GM20000 (cell line): Measurements from ENCODE around the gene IFT81.

Source experiments
- DNase-seq: peaks from one replicate; pipeline ENCODE4 v3.0.0; 2012; ENCODE audit warnings: low spot score
- CTCF ChIP-seq: IDR thresholded peaks from 2 replicates; pipeline ENCODE4 v1.5.1; 2012; ENCODE audit warnings: mild to moderate bottlenecking, control low read depth; ENCODE audit errors: extremely low read depth, missing control alignments

IFT81 gene

GRCh38 chr12:110141389-110141788, 17.2 kb downstream of the IFT81 start:
- no peak for DNase-seq
- no peak for TF ChIP-seq CTCF

GRCh38 chr12:110146986-110147385, 22.8 kb downstream of the IFT81 start:
- TF ChIP-seq CTCF: no peak

GRCh38 chr12:110149086-110149660, 25.0 kb downstream of the IFT81 start:
- no peak for TF ChIP-seq CTCF
- no peak for DNase-seq

More at GRCh38 chr12:110146986-110147385, 22.8 kb downstream of the IFT81 start:
- no peak for DNase-seq

- no peak for TF ChIP-seq CTCF
- no peak for DNase-seq
These were observed 32.6 kb downstream of the IFT81 start for GRCh38 chr12:110156766-110157165.

- no peak for DNase-seq
- no peak for TF ChIP-seq CTCF
These were observed 33.4 kb downstream of the IFT81 start for GRCh38 chr12:110157539-110157938.

- no peak for TF ChIP-seq CTCF
- no peak for DNase-seq
These were observed 35.6 kb downstream of the IFT81 start for GRCh38 chr12:110159671-110160245.

GRCh38 chr12:110165540-110166159, 41.5 kb downstream of the IFT81 start:
- DNase-seq: peak; percentile 42
- no peak for TF ChIP-seq CTCF
